Vagina (tissue), 2 donors: ENCODE results near the gene SIX3. TPM values are rescaled to one million over a fixed set of nuclear protein-coding genes. Genes with fewer than 3 reads are reported as not detected.

Experiments
- DNase-seq, 2 donors: peaks; one replicate each; pipeline ENCODE4 v3.0.0-alpha.2; 2017; ENCODE audit errors: extremely low spot score in 2 of 2
- H3K27ac ChIP-seq: fragments of 200-600 bp; sonication (generic); one replicate; pipeline ENCODE4 v1.5.1; 2019
- H3K27me3 ChIP-seq: fragments of 200-600 bp; sonication (generic); one replicate; pipeline ENCODE4 v1.5.1; 2019
- H3K36me3 ChIP-seq, 2 donors: fragments of 200-600 bp; sonication (generic); one replicate each; pipeline ENCODE4 v1.5.1; 2017 to 2019
- H3K4me1 ChIP-seq: fragments of 200-600 bp; sonication (generic); one replicate; pipeline ENCODE4 v1.5.1; 2019
- H3K4me3 ChIP-seq, 2 donors: fragments of 200-600 bp; sonication (generic); 1 replicate in 1 of 2; 2 replicates in 1 of 2; pipeline ENCODE4 v1.5.1; 2016 to 2019
- H3K9me3 ChIP-seq: fragments of 200-600 bp; sonication (generic); one replicate; pipeline ENCODE4 v1.5.1; 2019
- POLR2A ChIP-seq, 2 donors: fragments of 450-650 bp; IDR thresholded peaks; one replicate each; pipeline ENCODE4 v1.6.1; 2017; ENCODE audit warnings: antibody characterized with exemption in 2 of 2, mild to moderate bottlenecking in 2 of 2, moderate library complexity in 2 of 2
- POLR2AphosphoS5 ChIP-seq, 2 donors: sonication (generic); formaldehyde crosslinking; IDR thresholded peaks; one replicate each; pipeline ENCODE4 v1.9.0; 2017; ENCODE audit warnings: antibody characterized with exemption in 2 of 2, mild to moderate bottlenecking in 2 of 2, low read depth in 1 of 2; ENCODE audit not compliant: insufficient read depth in 1 of 2
- intact Hi-C: fragments of 100-400 bp; cut with DNase I; formaldehyde crosslinking; loops from one replicate; pipeline ENCODE4 v1.15.1; 2023
- total RNA-seq: library from RNA; depleted of rRNA; stranded (reverse); fragments of >200 nt; gene quantifications from one replicate; pipeline ENCODE4 v1.2.3, GENCODE V29; 2016
- TF ChIP-seq, protein P1 (sequence below), 3 experiments: fragments of 450-650 bp in 2 of 3; fragments of 200-600 bp in 1 of 3; sonication (generic) in 1 of 3; IDR thresholded peaks; one replicate each; pipeline ENCODE4 v1.5.1; 2017 to 2019; ENCODE audit warnings: antibody characterized with exemption in 3 of 3, mild to moderate bottlenecking in 2 of 3, moderate library complexity in 2 of 3

The SIX3 gene
- total RNA-seq, 1 donor from 2014 or later, result not detected

- Histone ChIP-seq H3K27ac (no peak overlapping the region), H3K36me3 (no peaks in the 10 kb centered on the region), H3K4me1 (peaks cover 17% of the 10 kb centered on the region), H3K27me3 (peaks cover 25% of the 10 kb centered on the region), H3K9me3 (no peaks in the 10 kb centered on the region), H3K4me3 (no peak overlapping the region)
- DNase-seq, result no peak
- no peak for TF ChIP-seq POLR2AphosphoS5 (IDR thresholded peaks at IDR 0.05; ENCODE audit: insufficient read depth in 1 of 2, low read depth in 1 of 2)
- TF ChIP-seq, protein P1, sequence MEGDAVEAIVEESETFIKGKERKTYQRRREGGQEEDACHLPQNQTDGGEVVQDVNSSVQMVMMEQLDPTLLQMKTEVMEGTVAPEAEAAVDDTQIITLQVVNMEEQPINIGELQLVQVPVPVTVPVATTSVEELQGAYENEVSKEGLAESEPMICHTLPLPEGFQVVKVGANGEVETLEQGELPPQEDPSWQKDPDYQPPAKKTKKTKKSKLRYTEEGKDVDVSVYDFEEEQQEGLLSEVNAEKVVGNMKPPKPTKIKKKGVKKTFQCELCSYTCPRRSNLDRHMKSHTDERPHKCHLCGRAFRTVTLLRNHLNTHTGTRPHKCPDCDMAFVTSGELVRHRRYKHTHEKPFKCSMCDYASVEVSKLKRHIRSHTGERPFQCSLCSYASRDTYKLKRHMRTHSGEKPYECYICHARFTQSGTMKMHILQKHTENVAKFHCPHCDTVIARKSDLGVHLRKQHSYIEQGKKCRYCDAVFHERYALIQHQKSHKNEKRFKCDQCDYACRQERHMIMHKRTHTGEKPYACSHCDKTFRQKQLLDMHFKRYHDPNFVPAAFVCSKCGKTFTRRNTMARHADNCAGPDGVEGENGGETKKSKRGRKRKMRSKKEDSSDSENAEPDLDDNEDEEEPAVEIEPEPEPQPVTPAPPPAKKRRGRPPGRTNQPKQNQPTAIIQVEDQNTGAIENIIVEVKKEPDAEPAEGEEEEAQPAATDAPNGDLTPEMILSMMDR (IDR thresholded peaks at IDR 0.05), result no peak
- no peak for TF ChIP-seq POLR2A (IDR thresholded peaks at IDR 0.05)
- intact Hi-C loops, result no loop called here
Measured at GRCh38 chr2:44927985-44928482, 13.5 kb upstream of the SIX3 start.

DNA sequence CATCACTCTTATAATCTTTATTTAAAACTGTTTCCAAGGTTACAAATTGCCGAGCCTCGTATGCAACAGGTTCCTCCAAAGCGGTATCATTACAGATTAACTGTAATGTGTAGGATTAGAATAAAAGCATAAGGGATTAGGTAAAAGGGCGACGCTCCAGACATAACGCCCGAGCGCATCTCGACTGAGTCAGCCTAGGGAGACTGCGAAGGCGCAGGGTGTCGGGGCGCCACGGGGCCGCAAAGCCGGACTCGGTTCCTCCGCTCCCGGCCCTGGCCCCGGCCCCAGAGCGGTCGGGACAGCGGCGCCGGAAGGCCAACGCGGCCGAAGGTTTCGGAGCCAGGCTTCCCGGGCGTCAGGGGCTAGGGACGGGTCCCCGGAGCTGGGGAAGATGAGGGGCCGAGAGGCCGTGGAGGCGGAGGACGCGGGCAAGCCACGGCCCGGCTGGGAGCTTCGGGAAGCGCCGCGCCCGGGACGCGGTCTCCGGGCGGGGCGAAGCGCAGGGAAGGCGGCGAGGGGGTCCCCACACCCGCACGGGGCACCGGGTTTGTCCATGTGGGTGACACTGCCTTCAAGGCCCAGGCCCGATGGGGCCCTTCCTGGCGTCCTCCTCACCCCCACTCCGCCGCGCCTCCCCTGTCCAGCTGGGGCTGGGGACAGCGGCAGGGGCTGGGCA is 12.9 kb upstream of the SIX3 start:
- peaks cover 17% of the 10 kb centered on the region for H3K4me1 ChIP-seq
- no peak overlapping the region for H3K27ac ChIP-seq
- no peak for DNase-seq
- H3K9me3 ChIP-seq, result no peaks in the 10 kb centered on the region
- TF ChIP-seq POLR2A (IDR thresholded peaks at IDR 0.05) (no peak), POLR2AphosphoS5 (IDR thresholded peaks at IDR 0.05; ENCODE audit: insufficient read depth in 1 of 2, low read depth in 1 of 2) (no peak)
- TF ChIP-seq, protein P1 (IDR thresholded peaks at IDR 0.05), result no peak
- H3K36me3 ChIP-seq, result no peaks in the 10 kb centered on the region
- intact Hi-C loops, result no loop called here
- H3K27me3 ChIP-seq, result peaks cover 25% of the 10 kb centered on the region
- H3K4me3 ChIP-seq, result peak overlapping the region; percentile 3 to 18

DNA sequence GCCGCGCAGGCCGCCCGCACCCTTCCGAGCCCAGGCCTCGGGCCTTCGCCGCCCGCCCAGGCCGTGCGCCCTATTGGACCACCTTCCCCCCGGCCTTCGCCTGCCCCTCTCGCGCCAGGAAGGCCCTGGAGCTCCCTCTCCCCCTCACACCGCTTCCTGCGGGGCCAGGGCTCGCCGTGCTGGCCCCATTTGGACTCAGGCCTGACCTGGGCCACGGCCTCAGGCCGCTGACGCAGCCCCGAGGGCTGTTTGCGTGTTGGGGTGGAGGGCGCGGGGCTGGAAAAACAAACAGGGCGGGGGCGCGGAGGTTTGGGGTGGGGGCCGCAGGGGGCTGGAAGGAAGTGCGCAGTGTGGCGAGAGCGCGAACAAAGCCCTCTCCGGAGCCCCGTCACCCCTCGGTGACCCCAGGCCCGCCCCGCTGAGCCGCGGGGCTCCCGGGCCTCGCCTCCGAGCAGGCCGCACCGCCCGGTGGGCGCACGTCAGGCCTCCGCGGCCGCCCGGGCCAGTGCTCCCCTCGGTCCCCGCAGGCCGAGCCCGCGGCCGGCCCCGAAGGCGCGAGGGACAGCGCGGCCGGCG is 12.3 kb upstream of the SIX3 start:
- peak overlapping the region; percentile 3 to 18 for H3K4me3 ChIP-seq
- intact Hi-C loops, result no loop called here

GRCh38 chr2:44929735-44930273 is 11.7 kb upstream of the SIX3 start:
- peak overlapping the region in 1 of 2 donors; percentile 18 for H3K4me3 ChIP-seq
- no peak overlapping the region for H3K27ac ChIP-seq
- H3K4me1 ChIP-seq, result peaks cover 25% of the 10 kb centered on the region
- peaks cover 25% of the 10 kb centered on the region for H3K27me3 ChIP-seq
- no peaks in the 10 kb centered on the region for H3K36me3 ChIP-seq
- no peak for DNase-seq
- TF ChIP-seq, protein P1 (IDR thresholded peaks at IDR 0.05), result no peak
- TF ChIP-seq POLR2A (IDR thresholded peaks at IDR 0.05) (no peak), POLR2AphosphoS5 (IDR thresholded peaks at IDR 0.05; ENCODE audit: insufficient read depth in 1 of 2, low read depth in 1 of 2) (no peak)
- no peaks in the 10 kb centered on the region for H3K9me3 ChIP-seq
- intact Hi-C loops, result no loop called here

More for the DNA sequence above, 12.3 kb upstream of the SIX3 start:
- H3K9me3 ChIP-seq, result no peaks in the 10 kb centered on the region
- H3K36me3 ChIP-seq, result no peaks in the 10 kb centered on the region
- DNase-seq, result no peak
- no peak overlapping the region for H3K27ac ChIP-seq
- peaks cover 25% of the 10 kb centered on the region for H3K27me3 ChIP-seq
- TF ChIP-seq, protein P1 (IDR thresholded peaks at IDR 0.05), result no peak
- TF ChIP-seq POLR2A (IDR thresholded peaks at IDR 0.05) (no peak), POLR2AphosphoS5 (IDR thresholded peaks at IDR 0.05; ENCODE audit: insufficient read depth in 1 of 2, low read depth in 1 of 2) (no peak)
- peaks cover 19% of the 10 kb centered on the region for H3K4me1 ChIP-seq
